H9 (cell line): ENCODE results near the gene ANKRD52. TPM values are rescaled to one million over a fixed set of nuclear protein-coding genes. Genes with fewer than 3 reads are reported as not detected.

Experiments used
- DNase-seq: peaks from one replicate; pipeline ENCODE4 v3.0.0-alpha.2; 2017
- H2AFZ ChIP-seq: one replicate; pipeline ENCODE4 v1.6.1; 2013; ENCODE audit warnings: mild to moderate bottlenecking, low read length, control low read depth, moderate library complexity
- H2AK5ac ChIP-seq: 2 replicates; pipeline ENCODE4 v1.6.1; 2013; ENCODE audit warnings: low read length, control low read depth, mixed read lengths; ENCODE audit not compliant: insufficient read length
- H2BK120ac ChIP-seq: one replicate; pipeline ENCODE4 v1.6.1; 2013; ENCODE audit warnings: low read depth, mild to moderate bottlenecking, low read length, control low read depth, inconsistent platforms; ENCODE audit not compliant: poor library complexity, severe bottlenecking
- H2BK12ac ChIP-seq: 2 replicates; pipeline ENCODE4 v1.6.1; 2013; ENCODE audit warnings: low read length, control low read depth, mixed read lengths, low read depth; ENCODE audit not compliant: insufficient read length
- H2BK15ac ChIP-seq: 2 replicates; pipeline ENCODE4 v1.6.1; 2013; ENCODE audit warnings: low read depth, low read length, control low read depth
- H2BK20ac ChIP-seq: one replicate; pipeline ENCODE4 v1.6.1; 2013; ENCODE audit warnings: low read depth, mild to moderate bottlenecking, low read length, control low read depth, inconsistent platforms; ENCODE audit not compliant: poor library complexity, severe bottlenecking
- H2BK5ac ChIP-seq: 2 replicates; pipeline ENCODE4 v1.6.1; 2013; ENCODE audit warnings: low read length, control low read depth, mixed read lengths; ENCODE audit not compliant: insufficient read length
- H3K14ac ChIP-seq: 2 replicates; pipeline ENCODE4 v1.6.1; 2013; ENCODE audit warnings: low read length, control low read depth; ENCODE audit not compliant: insufficient read depth
- H3K18ac ChIP-seq: 2 replicates; pipeline ENCODE4 v1.6.1; 2013; ENCODE audit warnings: low read depth, mild to moderate bottlenecking, mixed read lengths, low read length, control low read depth; ENCODE audit not compliant: insufficient read length
- H3K23ac ChIP-seq: 2 replicates; pipeline ENCODE4 v1.6.1; 2013; ENCODE audit warnings: low read length, control low read depth, mixed read lengths, low read depth; ENCODE audit not compliant: insufficient read length
- H3K23me2 ChIP-seq: 2 replicates; pipeline ENCODE4 v1.6.1; 2013; ENCODE audit warnings: low read depth, mild to moderate bottlenecking, mixed read lengths, low read length, control low read depth; ENCODE audit not compliant: insufficient read length, poor library complexity, severe bottlenecking
- H3K27ac ChIP-seq: 2 replicates; pipeline ENCODE4 v1.5.1; 2013; ENCODE audit warnings: low read length, control low read depth, mixed read lengths, low read depth; ENCODE audit not compliant: insufficient read length
- H3K27me3 ChIP-seq: 2 replicates; pipeline ENCODE4 v1.6.1; 2013; ENCODE audit warnings: low read length, control low read depth, inconsistent platforms; ENCODE audit not compliant: insufficient read depth
- H3K4ac ChIP-seq: 2 replicates; pipeline ENCODE4 v1.6.1; 2013; ENCODE audit warnings: low read depth, mild to moderate bottlenecking, control low read depth, inconsistent platforms, low read length, moderate library complexity
- H3K4me1 ChIP-seq: 2 replicates; pipeline ENCODE4 v1.6.1; 2013; ENCODE audit warnings: low read length, control low read depth, inconsistent platforms; ENCODE audit not compliant: insufficient read depth
- H3K4me2 ChIP-seq: 2 replicates; pipeline ENCODE4 v1.6.1; 2013; ENCODE audit warnings: low read length, control low read depth, mixed read lengths; ENCODE audit not compliant: insufficient read length, insufficient read depth
- H3K56ac ChIP-seq: 2 replicates; pipeline ENCODE4 v1.6.1; 2013; ENCODE audit warnings: low read depth, mild to moderate bottlenecking, mixed read lengths, low read length, control low read depth; ENCODE audit not compliant: insufficient read length
- H3K79me1 ChIP-seq: 2 replicates; pipeline ENCODE4 v1.6.1; 2013; ENCODE audit warnings: low read depth, mild to moderate bottlenecking, moderate library complexity, low read length, control low read depth, inconsistent platforms; ENCODE audit not compliant: insufficient read depth, poor library complexity, severe bottlenecking
- H3K79me2 ChIP-seq: 2 replicates; pipeline ENCODE4 v1.6.1; 2013; ENCODE audit warnings: low read length, control low read depth, inconsistent platforms; ENCODE audit not compliant: insufficient read depth
- H3K9ac ChIP-seq: 2 replicates; pipeline ENCODE4 v1.6.1; 2013; ENCODE audit warnings: low read length, control low read depth, mixed read lengths; ENCODE audit not compliant: insufficient read length; ENCODE audit errors: extremely low read depth
- H3K9me3 ChIP-seq: one replicate; pipeline ENCODE4 v1.6.1; 2013; ENCODE audit warnings: low read depth, low read length, inconsistent platforms; ENCODE audit not compliant: control insufficient read depth
- H3T11ph ChIP-seq: one replicate; pipeline ENCODE4 v1.6.1; 2013; ENCODE audit warnings: mild to moderate bottlenecking, low read length, control low read depth, inconsistent platforms
- H4K20me1 ChIP-seq: one replicate; pipeline ENCODE4 v1.6.1; 2013; ENCODE audit not compliant: control insufficient read depth, insufficient read length, insufficient read depth
- H4K5ac ChIP-seq: 2 replicates; pipeline ENCODE4 v1.6.1; 2013; ENCODE audit warnings: low read depth, mild to moderate bottlenecking, mixed read lengths, low read length, control low read depth; ENCODE audit not compliant: insufficient read length
- H4K8ac ChIP-seq: replicated peaks from 2 replicates; pipeline ENCODE4 v1.6.1; 2013; ENCODE audit warnings: low read length, control low read depth, mixed read lengths, low read depth; ENCODE audit not compliant: insufficient read length
- H4K91ac ChIP-seq: 2 replicates; pipeline ENCODE4 v1.6.1; 2013; ENCODE audit warnings: low read depth, mild to moderate bottlenecking, moderate library complexity, mixed read lengths, low read length, control low read depth; ENCODE audit not compliant: insufficient read length
- H3K27ac Mint-ChIP-seq, 3 experiments: 2 replicates in 2 of 3; 3 replicates in 1 of 3; pipeline ENCODE4 v1.8.0; 2020 to 2021; ENCODE audit warnings: mixed read lengths in 3 of 3, mild to moderate bottlenecking in 1 of 3, moderate library complexity in 1 of 3
- H3K27me3 Mint-ChIP-seq: 2 replicates; pipeline ENCODE4 v1.8.0; 2021; ENCODE audit warnings: low read depth, mild to moderate bottlenecking, moderate library complexity, mixed read lengths
- H3K36me3 Mint-ChIP-seq, 3 experiments: 2 replicates in 2 of 3; 3 replicates in 1 of 3; pipeline ENCODE4 v1.8.0; 2020 to 2021; ENCODE audit warnings: low read depth in 3 of 3, mixed read lengths in 3 of 3; ENCODE audit not compliant: insufficient read depth in 1 of 3
- H3K4me1 Mint-ChIP-seq, 2 experiments: 2 replicates each; pipeline ENCODE4 v1.8.0; 2020; ENCODE audit warnings: mixed read lengths in 2 of 2
- H3K4me3 Mint-ChIP-seq, 2 experiments: 2 replicates in 1 of 2; 3 replicates in 1 of 2; pipeline ENCODE4 v1.8.0; 2020 to 2021; ENCODE audit warnings: mild to moderate bottlenecking in 2 of 2, mixed read lengths in 2 of 2, moderate library complexity in 1 of 2
- H3K9me3 Mint-ChIP-seq, 2 experiments: 2 replicates in 1 of 2; 3 replicates in 1 of 2; pipeline ENCODE4 v1.8.0; 2020; ENCODE audit warnings: mild to moderate bottlenecking in 2 of 2, mixed read lengths in 2 of 2, moderate library complexity in 1 of 2
- WGBS: extraction: QIAGEN DNeasy Blood & Tissue Kit; methylation state at CpG from one replicate; pipeline ENCODE4 v1.1.7; 2013; ENCODE audit warnings: missing lambda C conversion rate, low lambda C conversion rate, mixed read lengths; ENCODE audit not compliant: insufficient read length; ENCODE audit errors: extremely low coverage; 5-methylcytosine and 5-hydroxymethylcytosine counted together
- total RNA-seq: library from RNA; stranded (reverse); gene quantifications from 2 replicates; pipeline ENCODE4 v1.2.1, GENCODE V29; 2021
- TF ChIP-seq, protein P1 (sequence below): fragments of 200-600 bp; sonication (generic); conservative IDR thresholded peaks from 3 replicates; pipeline ENCODE4 v1.8.0; 2021; ENCODE audit warnings: antibody characterized with exemption, mild to moderate bottlenecking

The ANKRD52 gene
- total RNA-seq, 1 experiment from 2014 or later: 33.4 TPM

GRCh38 chr12:56237552-56237951, 20.6 kb downstream of the ANKRD52 start:
- H3K23ac ChIP-seq: no peak overlapping the region
- no peak overlapping the region for H2BK20ac ChIP-seq
- H2BK120ac ChIP-seq: no peak overlapping the region
- H2AFZ ChIP-seq: no peak overlapping the region
- H4K8ac ChIP-seq: no peak overlapping the region
- no peak overlapping the region for H3T11ph ChIP-seq
- H3K27ac ChIP-seq: no peak overlapping the region
- no peak overlapping the region for H3K18ac ChIP-seq
- no peaks in the 10 kb centered on the region for H3K4me1 ChIP-seq
- no peaks in the 10 kb centered on the region for H3K9me3 ChIP-seq
- no peak overlapping the region for H3K9ac ChIP-seq
- H4K20me1 ChIP-seq: no peaks in the 10 kb centered on the region
- H3K9me3 Mint-ChIP-seq: no peaks in the 10 kb centered on the region
- no peak overlapping the region for H2BK12ac ChIP-seq
- H3K79me1 ChIP-seq: no peaks in the 10 kb centered on the region
- H3K56ac ChIP-seq: no peak overlapping the region
- no peaks in the 10 kb centered on the region for H3K23me2 ChIP-seq
- H4K5ac ChIP-seq: no peak overlapping the region
- H3K4ac ChIP-seq: no peak overlapping the region
- H4K91ac ChIP-seq: no peak overlapping the region
- H3K14ac ChIP-seq: no peak overlapping the region
- no peak overlapping the region for H2AK5ac ChIP-seq
- no CpG with 5 or more reads among the region's 11 CpGs for WGBS
- peaks cover 13% of the 10 kb centered on the region for H3K27me3 Mint-ChIP-seq
- H3K36me3 Mint-ChIP-seq: peaks cover 24 to 37% (median 33%) of the 10 kb centered on the region in 3 experiments
- H3K4me1 Mint-ChIP-seq: peaks cover 2 to 10% of the 10 kb centered on the region in 2 experiments; a peak in 1 of 4 replicates
- no peak for DNase-seq
- TF ChIP-seq, protein P1, sequence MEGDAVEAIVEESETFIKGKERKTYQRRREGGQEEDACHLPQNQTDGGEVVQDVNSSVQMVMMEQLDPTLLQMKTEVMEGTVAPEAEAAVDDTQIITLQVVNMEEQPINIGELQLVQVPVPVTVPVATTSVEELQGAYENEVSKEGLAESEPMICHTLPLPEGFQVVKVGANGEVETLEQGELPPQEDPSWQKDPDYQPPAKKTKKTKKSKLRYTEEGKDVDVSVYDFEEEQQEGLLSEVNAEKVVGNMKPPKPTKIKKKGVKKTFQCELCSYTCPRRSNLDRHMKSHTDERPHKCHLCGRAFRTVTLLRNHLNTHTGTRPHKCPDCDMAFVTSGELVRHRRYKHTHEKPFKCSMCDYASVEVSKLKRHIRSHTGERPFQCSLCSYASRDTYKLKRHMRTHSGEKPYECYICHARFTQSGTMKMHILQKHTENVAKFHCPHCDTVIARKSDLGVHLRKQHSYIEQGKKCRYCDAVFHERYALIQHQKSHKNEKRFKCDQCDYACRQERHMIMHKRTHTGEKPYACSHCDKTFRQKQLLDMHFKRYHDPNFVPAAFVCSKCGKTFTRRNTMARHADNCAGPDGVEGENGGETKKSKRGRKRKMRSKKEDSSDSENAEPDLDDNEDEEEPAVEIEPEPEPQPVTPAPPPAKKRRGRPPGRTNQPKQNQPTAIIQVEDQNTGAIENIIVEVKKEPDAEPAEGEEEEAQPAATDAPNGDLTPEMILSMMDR: no peak
- H3K79me2 ChIP-seq: no peaks in the 10 kb centered on the region
- peak overlapping the region in 1 of 2 experiments; percentile 17; a peak in 1 of 5 replicates for H3K4me3 Mint-ChIP-seq
- H3K27ac Mint-ChIP-seq: no peak overlapping the region
- H2BK5ac ChIP-seq: no peak overlapping the region
- no peak overlapping the region for H3K4me2 ChIP-seq
- no peaks in the 10 kb centered on the region for H3K27me3 ChIP-seq
- H2BK15ac ChIP-seq: no peak overlapping the region
